ENCODE results near the gene TEAD3. TPM values are rescaled to one million over a fixed set of nuclear protein-coding genes. Genes with fewer than 3 reads are reported as not detected.

Gene TEAD3
- total RNA-seq, 1 experiment from 2014 or later = 27.0 TPM

- no peak overlapping the region for H2AK5ac ChIP-seq (ENCODE audit: insufficient read length, low read length)
- no peak overlapping the region for H3K18ac ChIP-seq (ENCODE audit: insufficient read length, low read depth, low read length)
- TF ChIP-seq CTCF (conservative IDR thresholded peaks at IDR 0.05) = no peak
- H3K23me2 ChIP-seq (ENCODE audit: insufficient read length, low read depth, low read length, poor library complexity, severe bottlenecking) = no peaks in the 10 kb centered on the region
- no peak overlapping the region for H3K9ac ChIP-seq (ENCODE audit: extremely low read depth, insufficient read length, low read length)
- no peak overlapping the region for H3K23ac ChIP-seq (ENCODE audit: insufficient read length, low read depth, low read length)
- peaks cover 5% of the 10 kb centered on the region; the same call in 1 of the 2 replicates for H3K4me1 ChIP-seq (ENCODE audit: insufficient read depth, low read length)
- Mint-ChIP-seq H3K27ac (no peak overlapping the region), H3K9me3 (peaks cover 8 to 11% of the 10 kb centered on the region in 2 experiments; a peak in 4 of 5 replicates), H3K4me1 (peaks cover 10 to 30% of the 10 kb centered on the region in 2 experiments), H3K36me3 (ENCODE audit: insufficient read depth in 1 of 3, low read depth in 3 of 3) (peaks cover 4 to 13% (median 9%) of the 10 kb centered on the region in 3 experiments; a peak in 6 of 7 replicates), H3K27me3 (ENCODE audit: low read depth) (peaks cover 2% of the 10 kb centered on the region; the same call in 1 of the 2 replicates), H3K4me3 (no peak overlapping the region)
- no peaks in the 10 kb centered on the region for H3K27me3 ChIP-seq (ENCODE audit: insufficient read depth, low read length)
- DNase-seq = no peak
- no peak overlapping the region for H2AFZ ChIP-seq (ENCODE audit: low read length)
- no peak overlapping the region for H2BK5ac ChIP-seq (ENCODE audit: insufficient read length, low read length)
- no peak overlapping the region for H3K4ac ChIP-seq (ENCODE audit: low read depth, low read length)
- no peak overlapping the region for H3T11ph ChIP-seq (ENCODE audit: low read length)
- no peaks in the 10 kb centered on the region for H4K20me1 ChIP-seq (ENCODE audit: control insufficient read depth, insufficient read depth, insufficient read length)
- H4K91ac ChIP-seq (ENCODE audit: insufficient read length, low read depth, low read length) = no peak overlapping the region
- no peak overlapping the region for H2BK120ac ChIP-seq (ENCODE audit: low read depth, low read length, poor library complexity, severe bottlenecking)
- no peak overlapping the region for H2BK12ac ChIP-seq (ENCODE audit: insufficient read length, low read depth, low read length)
- H4K5ac ChIP-seq (ENCODE audit: insufficient read length, low read depth, low read length) = no peak overlapping the region
- H4K8ac ChIP-seq (replicated peaks; ENCODE audit: insufficient read length, low read depth, low read length) = no peak overlapping the region
- H3K9me3 ChIP-seq (ENCODE audit: control insufficient read depth, low read depth, low read length) = peaks cover 5% of the 10 kb centered on the region
- no peaks in the 10 kb centered on the region for H3K79me1 ChIP-seq (ENCODE audit: insufficient read depth, low read depth, low read length, poor library complexity, severe bottlenecking)
- H2BK20ac ChIP-seq (ENCODE audit: low read depth, low read length, poor library complexity, severe bottlenecking) = no peak overlapping the region
- no peak overlapping the region for H3K14ac ChIP-seq (ENCODE audit: insufficient read depth, low read length)
- no peak overlapping the region for H3K4me2 ChIP-seq (ENCODE audit: insufficient read depth, insufficient read length, low read length)
- H2BK15ac ChIP-seq (ENCODE audit: low read depth, low read length) = no peak overlapping the region
- H3K56ac ChIP-seq (ENCODE audit: insufficient read length, low read depth, low read length) = no peak overlapping the region
- WGBS (ENCODE audit: extremely low coverage, insufficient read length, low lambda C conversion rate) = no CpG with 5 or more reads among the region's 4 CpGs
- H3K27ac ChIP-seq (ENCODE audit: insufficient read length, low read depth, low read length) = no peak overlapping the region
- no peaks in the 10 kb centered on the region for H3K79me2 ChIP-seq (ENCODE audit: insufficient read depth, low read length)
Measured at GRCh38 chr6:35432291-35432690, 64.6 kb downstream of the TEAD3 start.
